Sigmoid colon (tissue), 7 donors: Measurements from ENCODE around the gene SMG7. TPM values are rescaled to one million over a fixed set of nuclear protein-coding genes. Genes with fewer than 3 reads are reported as not detected.
A peak's percentile ranks its signal among the peaks of the same experiment; 100 is the strongest.

Experiments
- DNase-seq: peaks from one replicate; pipeline ENCODE4 v3.0.0-alpha.2; 2019
- H3K27ac ChIP-seq, 4 donors: fragments of 200-600 bp; sonication (generic); one replicate each; pipeline ENCODE4 v1.5.1; 2016 to 2019; ENCODE audit warnings: mild to moderate bottlenecking in 1 of 4
- H3K27me3 ChIP-seq, 3 donors: fragments of 200-600 bp; sonication (generic); one replicate each; pipeline ENCODE4 v1.5.1; 2019; ENCODE audit warnings: mild to moderate bottlenecking in 1 of 3
- H3K36me3 ChIP-seq, 4 donors: fragments of 200-600 bp; sonication (generic); one replicate each; pipeline ENCODE4 v1.5.1; 2016 to 2019
- H3K4me1 ChIP-seq, 4 donors: fragments of 200-600 bp; sonication (generic); one replicate each; pipeline ENCODE4 v1.5.1; 2017 to 2019
- H3K4me3 ChIP-seq, 4 donors: fragments of 200-600 bp; sonication (generic); one replicate each; pipeline ENCODE4 v1.5.1; 2017 to 2019; ENCODE audit warnings: mild to moderate bottlenecking in 2 of 4, moderate library complexity in 1 of 4
- H3K9me3 ChIP-seq, 4 donors: fragments of 200-600 bp in 3 of 4; sonication (generic) in 3 of 4; one replicate each; pipeline versions ENCODE4 v1.5.1 to v1.6.1; 2013 to 2019
- CTCF ChIP-seq, 4 experiments: fragments of 450-650 bp in 3 of 4; fragments of 200-600 bp in 1 of 4; IDR thresholded peaks; one replicate each; pipeline ENCODE4 v1.5.1; 2016 to 2019; ENCODE audit warnings: antibody characterized with exemption in 4 of 4, mild to moderate bottlenecking in 3 of 4, moderate library complexity in 2 of 4
- EP300 ChIP-seq, 4 donors: sonication (generic); formaldehyde crosslinking; IDR thresholded peaks; one replicate each; pipeline ENCODE4 v1.6.1; 2017; ENCODE audit warnings: antibody characterized with exemption in 4 of 4
- POLR2A ChIP-seq, 2 donors: fragments of 450-650 bp; IDR thresholded peaks; one replicate each; pipeline ENCODE4 v1.6.1; 2016; ENCODE audit warnings: antibody characterized with exemption in 2 of 2, mild to moderate bottlenecking in 2 of 2, moderate library complexity in 2 of 2
- POLR2AphosphoS5 ChIP-seq, 4 donors: sonication (generic); formaldehyde crosslinking; IDR thresholded peaks; one replicate each; pipeline ENCODE4 v1.6.1; 2017; ENCODE audit warnings: antibody characterized with exemption in 4 of 4
- WGBS, 2 donors: extraction: QIAGEN DNeasy Blood & Tissue Kit; methylation state at CpG; one replicate each; pipeline ENCODE4 v1.1.7; 2013; 5-methylcytosine and 5-hydroxymethylcytosine counted together
- intact Hi-C: fragments of 100-400 bp; cut with DNase I; formaldehyde crosslinking; loops from one replicate; pipeline ENCODE4 v1.15.1; 2023
- polyA plus RNA-seq, 3 donors: library from polyadenylated mRNA; stranded (reverse); fragments of 200-250 nt; gene quantifications; one replicate each; pipeline ENCODE4 v1.2.3, GENCODE V29; 2013
- total RNA-seq, 4 donors: library from RNA; depleted of rRNA; stranded (reverse); fragments of >200 nt; gene quantifications; one replicate each; pipeline ENCODE4 v1.1.0, GENCODE V29; 2016
- donor health status: healthy with polysubstance abuse.
- donor health status: Bipolar disorder and iron deficiency.
- donor health status: healthy.

Gene SMG7
- total and polyA plus RNA-seq, 7 donors = 16.8 to 46.5 (median 31.9) TPM

- intact Hi-C loops = no loop called here
- TF ChIP-seq POLR2A (IDR thresholded peaks at IDR 0.05) (no peak), POLR2AphosphoS5 (IDR thresholded peaks at IDR 0.05) (no peak), EP300 (IDR thresholded peaks at IDR 0.05) (no peak), CTCF (IDR thresholded peaks at IDR 0.05) (no peak)
- Histone ChIP-seq H3K4me3 (no peak overlapping the region), H3K27me3 (no peaks in the 10 kb centered on the region), H3K36me3 (no peaks in the 10 kb centered on the region), H3K4me1 (peaks cover 0 to 19% (median 14%) of the 10 kb centered on the region in 4 donors), H3K9me3 (no peaks in the 10 kb centered on the region), H3K27ac (no peak overlapping the region)
- WGBS, 2 donors = 89 to 97% methylated on average over 8 of the region's 8 CpGs
- no peak for DNase-seq
Observed at GRCh38 chr1:183586926-183587325, 114.6 kb downstream of the SMG7 start.

- DNase-seq = no peak
- TF ChIP-seq CTCF (IDR thresholded peaks at IDR 0.05) (no peak), EP300 (IDR thresholded peaks at IDR 0.05) (no peak), POLR2A (IDR thresholded peaks at IDR 0.05) (no peak), POLR2AphosphoS5 (IDR thresholded peaks at IDR 0.05) (no peak)
- no peaks in the 10 kb centered on the region for H3K27me3 ChIP-seq
- H3K9me3 ChIP-seq = no peaks in the 10 kb centered on the region
- H3K4me1 ChIP-seq = peaks cover 0 to 10% (median 6%) of the 10 kb centered on the region in 4 donors
- H3K36me3 ChIP-seq = no peaks in the 10 kb centered on the region
- H3K4me3 ChIP-seq = peak overlapping the region in 1 of 4 donors; percentile 29
- peak overlapping the region in 2 of 4 donors; percentile 41 to 56 for H3K27ac ChIP-seq
- intact Hi-C loops = no loop called here
Observed at GRCh38 chr1:183588827-183589226, 116.5 kb downstream of the SMG7 start.

- DNase-seq = no peak
- Histone ChIP-seq H3K27me3 (no peaks in the 10 kb centered on the region), H3K36me3 (no peaks in the 10 kb centered on the region), H3K27ac (peak overlapping the region in 3 of 4 donors; percentile 38 to 56 (median 41)), H3K4me3 (peak overlapping the region in 2 of 4 donors; percentile 9 to 29), H3K9me3 (no peaks in the 10 kb centered on the region), H3K4me1 (peaks cover 0 to 7% (median 5%) of the 10 kb centered on the region in 4 donors)
- intact Hi-C loops = no loop called here
- WGBS, 2 donors = 87 to 89% methylated on average over 5 of the region's 5 CpGs
- TF ChIP-seq CTCF (IDR thresholded peaks at IDR 0.05) (no peak), POLR2AphosphoS5 (IDR thresholded peaks at IDR 0.05) (no peak), POLR2A (IDR thresholded peaks at IDR 0.05) (no peak), EP300 (IDR thresholded peaks at IDR 0.05) (no peak)
Observed at GRCh38 chr1:183589384-183589783, 117.1 kb downstream of the SMG7 start.

GRCh38 chr1:183589874-183590243 lies 117.6 kb downstream of the SMG7 start:
- intact Hi-C loops = no loop called here
- Histone ChIP-seq H3K27me3 (no peaks in the 10 kb centered on the region), H3K4me1 (peaks cover 0 to 7% (median 3%) of the 10 kb centered on the region in 4 donors), H3K27ac (peak overlapping the region in 3 of 4 donors; percentile 38 to 56 (median 41)), H3K9me3 (no peaks in the 10 kb centered on the region), H3K4me3 (peak overlapping the region in 2 of 4 donors; percentile 9 to 29), H3K36me3 (no peaks in the 10 kb centered on the region)
- DNase-seq = no peak
- WGBS, 2 donors = 83 to 90% methylated on average over 4 of the region's 4 CpGs
- no peak for TF ChIP-seq POLR2AphosphoS5 (IDR thresholded peaks at IDR 0.05)

- DNase-seq = no peak
- Histone ChIP-seq H3K4me3 (peak within 1 kb of the TSS in 2 of 4 donors; percentile 9 to 29), H3K36me3 (no peaks in the 10 kb centered on the region), H3K9me3 (no peaks in the 10 kb centered on the region), H3K27me3 (no peaks in the 10 kb centered on the region), H3K27ac (peak within 1 kb of the TSS; percentile 11 to 56 (median 44)), H3K4me1 (peaks cover 0 to 1% (median under 1%) of the 10 kb centered on the region in 4 donors)
- 65 to 82% methylated on average over 6 of the region's 6 CpGs for WGBS, 2 donors
- peak in 2 of 4 donors; percentile 13 to 25 for TF ChIP-seq POLR2AphosphoS5 (IDR thresholded peaks at IDR 0.05)
- no peak for TF ChIP-seq CTCF (IDR thresholded peaks at IDR 0.05)
- intact Hi-C loops = no loop called here
Observed at GRCh38 chr1:183590244-183591191, 118.2 kb downstream of the SMG7 start, which contains the start of gene NCF2. NCF2 (minus strand) TSS chr1:183590459; CDS start chr1:183590329, 130 bp downstream.
